GM12878 (cell line): ENCODE data around the gene SNX8. TPM values are rescaled to one million over a fixed set of nuclear protein-coding genes. Genes with fewer than 3 reads are reported as not detected.
A peak's percentile ranks its signal among the peaks of the same experiment; 100 is the strongest.

Experiments used
- ATAC-seq: fragments of 200-7000 bp; cut with Tn5 transposase; 3 replicates; pipeline ENCODE4 v1.9.1; 2020; ENCODE audit warnings: mild to moderate bottlenecking, moderate library complexity
- BruUV-seq: library from RNA; stranded (reverse); fragments of 400-500 nt; replicated peaks from 2 replicates; lab custom pipeline; 2021; lab: Mats Ljungman, UMichigan
- CTCF ChIA-PET: fragments of 300-600 bp; sonication (Branson Sonifier 250); formaldehyde crosslinking; extraction: SDS; loops from one replicate; lab custom pipeline; 2021; ENCODE audit warnings: inconsistent platforms; lab: Yijun Ruan, JAX
- POLR2A ChIA-PET: fragments of 350-600 bp; formaldehyde crosslinking; extraction: SDS; loops from one replicate; lab custom pipeline; 2021; ENCODE audit warnings: inconsistent platforms; lab: Charles Lee
- RAD21 ChIA-PET: fragments of 300-600 bp; sonication (Branson Sonifier 250); formaldehyde crosslinking; loops from one replicate; lab custom pipeline; 2023; ENCODE audit warnings: antibody characterized with exemption; ENCODE audit not compliant: unreplicated experiment; lab: Charles Lee
- SMC1A ChIA-PET: fragments of 300-600 bp; sonication (Branson Sonifier 250); formaldehyde crosslinking; loops from one replicate; lab custom pipeline; 2023; ENCODE audit not compliant: unreplicated experiment, uncharacterized antibody; lab: Charles Lee
- DNase-seq: peaks from one replicate; pipeline ENCODE4 v3.0.0-alpha.2; 2011; ENCODE audit warnings: low read depth, low spot score
- FAIRE-seq: peaks from 3 replicates; lab custom pipeline; 2011; peaks lifted over from hg19 to GRCh38; lab: Jason Lieb, UNC
- H2AFZ ChIP-seq: 2 replicates; pipeline ENCODE4 v1.6.0; 2011; ENCODE audit warnings: low read depth, low read length, control low read depth; ENCODE audit not compliant: control insufficient read depth
- H3K27ac ChIP-seq: 2 replicates; pipeline ENCODE4 v1.5.1; 2011; ENCODE audit warnings: control low read depth; ENCODE audit not compliant: control insufficient read depth, insufficient read depth
- H3K27me3 ChIP-seq, 2 experiments: replicated peaks in 1 of 2; 2 replicates each; pipeline versions ENCODE4 v1.6.0 to v1.6.1; 2011; ENCODE audit warnings: low read length in 1 of 2; ENCODE audit not compliant: control insufficient read depth in 2 of 2, insufficient read depth in 2 of 2
- H3K36me3 ChIP-seq, 2 experiments: 2 replicates each; pipeline ENCODE4 v1.5.1; 2011; ENCODE audit warnings: low read length in 1 of 2; ENCODE audit not compliant: control insufficient read depth in 2 of 2, insufficient read depth in 2 of 2
- H3K4me1 ChIP-seq: 2 replicates; pipeline ENCODE4 v1.6.1; 2011; ENCODE audit warnings: mild to moderate bottlenecking, low read length, moderate library complexity, mixed read lengths; ENCODE audit not compliant: control insufficient read depth, insufficient read depth
- H3K4me2 ChIP-seq: 2 replicates; pipeline ENCODE4 v1.6.0; 2011; ENCODE audit warnings: control low read depth; ENCODE audit not compliant: control insufficient read depth, insufficient read depth
- H3K4me3 ChIP-seq: fragments of 200-600 bp; sonication (generic); 2 replicates; pipeline ENCODE4 v1.5.1; 2016
- H3K79me2 ChIP-seq: 2 replicates; pipeline ENCODE4 v1.6.0; 2011; ENCODE audit warnings: low read length; ENCODE audit not compliant: control insufficient read depth, insufficient read depth
- H3K9ac ChIP-seq: 2 replicates; pipeline ENCODE4 v1.8.0; 2011; ENCODE audit warnings: low read length, control low read depth, mixed read lengths; ENCODE audit not compliant: control insufficient read depth, insufficient read depth
- H3K9me3 ChIP-seq: replicated peaks from 3 replicates; pipeline ENCODE4 v1.5.1; 2011; ENCODE audit warnings: mild to moderate bottlenecking, low read length; ENCODE audit not compliant: control insufficient read depth, insufficient read depth
- H4K20me1 ChIP-seq: 2 replicates; pipeline ENCODE4 v1.6.0; 2011; ENCODE audit not compliant: control insufficient read depth, insufficient read depth
- CREM ChIP-seq: IDR thresholded peaks from 2 replicates; pipeline ENCODE4 v1.6.1; 2014; ENCODE audit warnings: antibody characterized with exemption, low read depth
- HSF1 ChIP-seq: fragments of 150-350 bp; IDR thresholded peaks from 2 replicates; pipeline ENCODE4 v1.6.1; 2014; ENCODE audit warnings: mild to moderate bottlenecking, low read depth, low read length
- IKZF1 ChIP-seq: fragments of 450-650 bp; conservative IDR thresholded peaks from 2 replicates; pipeline ENCODE4 v1.6.1; 2017; ENCODE audit warnings: antibody characterized with exemption, mild to moderate bottlenecking
- IKZF2 ChIP-seq, 2 experiments: fragments of 450-650 bp; IDR thresholded peaks; 2 replicates each; pipeline ENCODE4 v1.6.1; 2017; ENCODE audit warnings: mild to moderate bottlenecking in 2 of 2, moderate library complexity in 2 of 2
- MTA2 ChIP-seq: fragments of 450-650 bp; IDR thresholded peaks from 2 replicates; pipeline ENCODE4 v1.6.1; 2016; ENCODE audit warnings: low read depth, mild to moderate bottlenecking, moderate library complexity
- SP1 ChIP-seq: IDR thresholded peaks from one replicate; pipeline ENCODE4 v1.6.1; 2011; ENCODE audit warnings: low read depth, low read length
- WGBS: methylation state at CpG from one replicate; pipeline ENCODE4 v1.1.6; 2016; ENCODE audit warnings: low lambda C conversion rate; ENCODE audit not compliant: insufficient replicate concordance, insufficient coverage; ENCODE audit errors: missing lambda C conversion rate; 5-methylcytosine and 5-hydroxymethylcytosine counted together
- in situ Hi-C: fragments of 300-500 bp; cut with MboI; formaldehyde crosslinking; loops from 9 replicates; pipeline ENCODE4 v1.14.3; 2018; ENCODE audit warnings: mixed read lengths
- intact Hi-C: fragments of 100-400 bp; cut with micrococcal nuclease; formaldehyde crosslinking; loops from one replicate; pipeline ENCODE4 v1.14.2; 2022; ENCODE audit not compliant: unreplicated experiment
- polyA plus RNA-seq, 11 experiments: library from polyadenylated mRNA; depleted of rRNA in 4 of 11; unstranded in 6 of 11; stranded (reverse) in 5 of 11; fragments of >200 nt; fragmentation: Nextera tagmentation in 4 of 11; fragmentation: Illumina TruSeq in 1 of 11; extraction: Ambion mirVana in 4 of 11; extraction: Trizol in 1 of 11; gene quantifications; 1 replicate in 1 of 11; 2 replicates in 10 of 11; pipeline versions ENCODE4 v1.2.1 to v1.2.3, GENCODE V29; 2011 to 2016; ENCODE audit warnings: inconsistent platforms in 2 of 11, missing spikeins in 2 of 11, low read depth in 1 of 11
- total RNA-seq, 4 experiments: library from RNA; depleted of rRNA in 3 of 4; stranded (reverse); fragments of >200 nt in 3 of 4; fragmentation: Illumina TruSeq in 1 of 4; extraction: Trizol in 1 of 4; gene quantifications; 2 replicates each; pipeline versions ENCODE4 v1.2.1 to v1.2.3, GENCODE V29; 2013 to 2021
- TF ChIP-seq, protein P1 (sequence below), 3 experiments: IDR thresholded peaks in 2 of 3; conservative IDR thresholded peaks in 1 of 3; 2 replicates each; pipeline ENCODE4 v1.5.1; 2011; ENCODE audit warnings: low read depth in 3 of 3, low read length in 3 of 3, mild to moderate bottlenecking in 3 of 3, control low read depth in 2 of 3, moderate library complexity in 2 of 3, inconsistent platforms in 1 of 3, mixed read lengths in 1 of 3; ENCODE audit not compliant: control insufficient read depth in 2 of 3, insufficient read depth in 1 of 3; ENCODE audit errors: extremely low read depth in 1 of 3

Gene SNX8
- total and polyA plus RNA-seq, 10 of the 15 experiments (the other 5 are each of a cell fraction or from before 2014, with no cell fraction given), result 6.4 to 210 (median 97.6) TPM

DNA sequence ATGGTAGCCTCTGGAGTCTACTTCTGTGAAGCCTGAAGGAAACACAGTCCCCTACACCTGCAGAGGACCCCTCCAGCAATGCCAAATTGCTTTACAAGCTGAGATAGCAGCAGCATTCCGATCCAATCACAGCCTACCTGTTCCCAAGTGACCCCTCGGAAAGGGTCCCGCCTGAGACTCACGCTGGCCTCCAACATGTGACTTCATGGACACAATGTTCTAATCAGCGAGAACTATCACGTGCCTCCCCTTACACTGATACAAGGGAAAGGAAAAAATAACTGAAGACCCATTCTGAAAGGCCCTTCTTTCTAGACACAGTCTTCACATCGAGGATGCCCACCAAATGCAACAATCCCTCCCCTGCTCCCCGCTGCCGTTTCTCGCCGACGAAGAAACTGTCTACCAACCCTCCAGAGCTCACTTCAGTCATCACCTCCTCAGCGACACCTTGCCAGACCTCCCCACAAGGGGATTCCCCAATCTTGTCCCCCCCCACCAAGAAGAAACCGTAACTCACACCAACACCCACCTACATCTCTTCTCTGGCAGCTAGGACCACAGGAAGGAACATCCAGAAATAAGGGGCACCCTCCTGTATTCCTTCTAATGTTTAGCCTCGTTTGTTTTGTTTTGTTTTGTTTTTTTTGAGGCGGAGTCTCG lies 1.8 kb downstream of the SNX8 start (continued):
- TF ChIP-seq, protein P1, sequence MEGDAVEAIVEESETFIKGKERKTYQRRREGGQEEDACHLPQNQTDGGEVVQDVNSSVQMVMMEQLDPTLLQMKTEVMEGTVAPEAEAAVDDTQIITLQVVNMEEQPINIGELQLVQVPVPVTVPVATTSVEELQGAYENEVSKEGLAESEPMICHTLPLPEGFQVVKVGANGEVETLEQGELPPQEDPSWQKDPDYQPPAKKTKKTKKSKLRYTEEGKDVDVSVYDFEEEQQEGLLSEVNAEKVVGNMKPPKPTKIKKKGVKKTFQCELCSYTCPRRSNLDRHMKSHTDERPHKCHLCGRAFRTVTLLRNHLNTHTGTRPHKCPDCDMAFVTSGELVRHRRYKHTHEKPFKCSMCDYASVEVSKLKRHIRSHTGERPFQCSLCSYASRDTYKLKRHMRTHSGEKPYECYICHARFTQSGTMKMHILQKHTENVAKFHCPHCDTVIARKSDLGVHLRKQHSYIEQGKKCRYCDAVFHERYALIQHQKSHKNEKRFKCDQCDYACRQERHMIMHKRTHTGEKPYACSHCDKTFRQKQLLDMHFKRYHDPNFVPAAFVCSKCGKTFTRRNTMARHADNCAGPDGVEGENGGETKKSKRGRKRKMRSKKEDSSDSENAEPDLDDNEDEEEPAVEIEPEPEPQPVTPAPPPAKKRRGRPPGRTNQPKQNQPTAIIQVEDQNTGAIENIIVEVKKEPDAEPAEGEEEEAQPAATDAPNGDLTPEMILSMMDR (IDR thresholded peaks at IDR 0.05 in 2 of 3, conservative IDR thresholded peaks at IDR 0.05 in 1 of 3; ENCODE audit: control insufficient read depth in 2 of 3, extremely low read depth in 1 of 3, insufficient read depth in 1 of 3, low read depth in 3 of 3, low read length in 3 of 3), result no peak
- TF ChIP-seq CREM (no peak), IKZF1 (peak; percentile 66; the same call in 1 of the 2 replicates), MTA2 (peak; percentile 54)

GRCh38 chr7:2309889-2310331 lies 4.3 kb downstream of the SNX8 start:
- peak overlapping the region; percentile 21 for H3K4me2 ChIP-seq
- no peak overlapping the region for H3K9ac ChIP-seq
- FAIRE-seq (no peak), DNase-seq (no peak), ATAC-seq (no peak)
- no TSS peak for BruUV-seq
- ChIA-PET RAD21 (interaction anchor here (1.2 to 4.6 kb wide), 5 partner anchors 11 to 95 kb away, joined by 3 to 28 read pairs (median 4); no protein-coding TSS in a partner anchor), POLR2A (interaction anchor here (0.9 to 2.3 kb wide), 5 partner anchors 10 to 72 kb away, joined by 3 to 17 read pairs (median 3); no protein-coding TSS in a partner anchor), SMC1A (interaction anchor here (1.0 to 2.1 kb wide), 6 partner anchors 10 to 72 kb away, joined by 3 to 22 read pairs (median 4); no protein-coding TSS in a partner anchor), CTCF (interaction anchor here (1.1 to 1.8 kb wide), 4 partner anchors 8 to 95 kb away, joined by 3 to 4 read pairs (median 4); no protein-coding TSS in a partner anchor)
- no peak overlapping the region for H2AFZ ChIP-seq
- H3K27me3 ChIP-seq, result no peaks in the 10 kb centered on the region
- H3K4me1 ChIP-seq, result peaks cover 22% of the 10 kb centered on the region
- intact Hi-C loops, result loop anchor here (5.0 kb wide), 1 partner anchor 68 kb away; the partner anchor contains the start of genes MRM2 and NUDT1
- peaks cover 85% of the 10 kb centered on the region for H3K79me2 ChIP-seq
- H3K36me3 ChIP-seq, result peaks cover 0 to 5% of the 10 kb centered on the region in 2 experiments; a peak in 1 of 4 replicates
- H3K27ac ChIP-seq, result peak overlapping the region; percentile 92; the same call in 1 of the 2 replicates
- WGBS, result 90% methylated on average over 20 of the region's 20 CpGs
- H3K9me3 ChIP-seq, result no peaks in the 10 kb centered on the region; the same call in 2 of the 3 replicates
- no peak for TF ChIP-seq HSF1
- TF ChIP-seq SP1, result no peak
- peak in 1 of 2 experiments; percentile 19; a peak in 1 of 4 replicates for TF ChIP-seq IKZF2 (IDR thresholded peaks at IDR 0.05)
- in situ Hi-C loops, result no loop called here
- no peaks in the 10 kb centered on the region for H4K20me1 ChIP-seq
- peak overlapping the region; percentile 54 for H3K4me3 ChIP-seq
